ACHN (cell line): ENCODE measurements around the gene HTATIP2.
A peak's percentile ranks its signal among the peaks of the same experiment; 100 is the strongest.
"Not testable (repeated sequence)": the region's sequence is repeated elsewhere in the genome, so short reads cannot be mapped to it uniquely, and the experiment has no call there.

ENCODE experiments used
- DNase-seq: peaks from one replicate; pipeline ENCODE4 v3.0.0-alpha.2; 2015
- in situ Hi-C: cut with HindIII; loops from 2 replicates; pipeline ENCODE4 v1.10.0; 2017; ENCODE audit warnings: low sequenced_read_pairs, low pct_ligation_motif_present, low pct_unique_long_range_greater_than_20kb

The HTATIP2 gene

GRCh38 chr11:20363500-20364340 lies at the start of gene HTATIP2:
Gene HTATIP2 (plus strand): TSS chr11:20363714. CDS start chr11:20364238, 524 bp downstream.
- peak; percentile 44 for DNase-seq

GRCh38 chr11:20315800-20316199 lies 47.7 kb upstream of the HTATIP2 start:
- in situ Hi-C loops = no loop called here
- no peak for DNase-seq

More at GRCh38 chr11:20363500-20364340, at the start of gene HTATIP2:
- in situ Hi-C loops = no loop called here

- in situ Hi-C loops = no loop called here
- no peak for DNase-seq
These were observed 42.3 kb upstream of the HTATIP2 start for GRCh38 chr11:20321177-20321576.

- in situ Hi-C loops = no loop called here
- DNase-seq = no peak
These were observed 36.1 kb upstream of the HTATIP2 start for GRCh38 chr11:20327377-20327935.

GRCh38 chr11:20336056-20336455 lies 27.5 kb upstream of the HTATIP2 start:
- in situ Hi-C loops = no loop called here

GRCh38 chr11:20337526-20338154 lies 25.9 kb upstream of the HTATIP2 start:
- DNase-seq = peak; percentile 22
- in situ Hi-C loops = no loop called here

More at GRCh38 chr11:20336056-20336455, 27.5 kb upstream of the HTATIP2 start:
- DNase-seq = no peak

- in situ Hi-C loops = no loop called here
- DNase-seq = no peak
These were observed 21.0 kb upstream of the HTATIP2 start for GRCh38 chr11:20342347-20343141.

- no peak for DNase-seq
- in situ Hi-C loops = no loop called here
These were observed 12.4 kb upstream of the HTATIP2 start for GRCh38 chr11:20351136-20351535.

GRCh38 chr11:20351751-20352262 lies 11.7 kb upstream of the HTATIP2 start:
- in situ Hi-C loops = no loop called here
- DNase-seq = no peak

GRCh38 chr11:20353829-20354434 lies 9.6 kb upstream of the HTATIP2 start:
- peak; percentile 44 for DNase-seq
- in situ Hi-C loops = no loop called here

- DNase-seq = no peak
- in situ Hi-C loops = no loop called here
These were observed 8.0 kb upstream of the HTATIP2 start for GRCh38 chr11:20355221-20356219.

GRCh38 chr11:20357150-20357549 lies 6.4 kb upstream of the HTATIP2 start:
- in situ Hi-C loops = no loop called here
- no peak for DNase-seq

- in situ Hi-C loops = no loop called here
- peak; percentile 86 for DNase-seq
These were observed 2.9 kb upstream of the HTATIP2 start for GRCh38 chr11:20360650-20361049.

GRCh38 chr11:20362481-20362880 lies 1.0 kb upstream of the HTATIP2 start:
- DNase-seq = no peak
- in situ Hi-C loops = no loop called here

GRCh38 chr11:20363149-20363499 lies 390 bp upstream of the HTATIP2 start:
- no peak for DNase-seq
- in situ Hi-C loops = no loop called here

GRCh38 chr11:20364341-20364792 lies 853 bp downstream of the HTATIP2 start:
- in situ Hi-C loops = no loop called here
- DNase-seq = no peak

GRCh38 chr11:20365465-20365864 lies 2.0 kb downstream of the HTATIP2 start:
- in situ Hi-C loops, DNase-seq: not testable (repeated sequence)
